ENCODE data around the gene HAS3.
A peak's percentile ranks its signal among the peaks of the same experiment; 100 is the strongest.
"Not testable (repeated sequence)": the region's sequence is repeated elsewhere in the genome, so short reads cannot be mapped to it uniquely, and the experiment has no call there.

HAS3 gene

DNA sequence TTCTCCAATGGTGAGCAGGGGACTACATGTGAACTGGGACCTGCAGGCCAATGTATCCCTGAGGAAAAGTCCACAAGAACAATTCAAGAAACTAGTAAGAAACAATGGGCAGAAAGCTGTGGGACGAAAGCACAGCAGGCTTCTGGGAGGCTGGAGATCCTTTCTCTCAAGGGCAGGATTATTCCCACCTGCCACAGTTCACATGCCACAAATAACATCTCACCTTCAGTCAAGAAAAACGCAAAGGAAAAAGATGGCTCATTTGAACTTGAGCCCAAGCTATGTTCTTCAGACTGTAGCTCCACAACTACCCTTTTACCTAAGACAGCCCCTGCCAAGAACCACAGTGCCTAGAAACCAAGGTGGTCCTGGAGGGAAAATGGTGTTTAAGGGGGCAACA is 13.0 kb downstream of the HAS3 start:
- H3K9me3 ChIP-seq (ENCODE audit: control insufficient read depth, low read length): no peaks in the 10 kb centered on the region
- no peak overlapping the region for H3K4me2 ChIP-seq (ENCODE audit: low read length)
- no peak overlapping the region for H2AFZ ChIP-seq
- no peak overlapping the region for H3K4me3 ChIP-seq (ENCODE audit: low read depth, low read length)
- no peaks in the 10 kb centered on the region for H3K36me3 ChIP-seq (ENCODE audit: control insufficient read depth, insufficient read depth, low read length)
- H3K4me1 ChIP-seq: peaks cover 11% of the 10 kb centered on the region
- TF ChIP-seq, protein P1, sequence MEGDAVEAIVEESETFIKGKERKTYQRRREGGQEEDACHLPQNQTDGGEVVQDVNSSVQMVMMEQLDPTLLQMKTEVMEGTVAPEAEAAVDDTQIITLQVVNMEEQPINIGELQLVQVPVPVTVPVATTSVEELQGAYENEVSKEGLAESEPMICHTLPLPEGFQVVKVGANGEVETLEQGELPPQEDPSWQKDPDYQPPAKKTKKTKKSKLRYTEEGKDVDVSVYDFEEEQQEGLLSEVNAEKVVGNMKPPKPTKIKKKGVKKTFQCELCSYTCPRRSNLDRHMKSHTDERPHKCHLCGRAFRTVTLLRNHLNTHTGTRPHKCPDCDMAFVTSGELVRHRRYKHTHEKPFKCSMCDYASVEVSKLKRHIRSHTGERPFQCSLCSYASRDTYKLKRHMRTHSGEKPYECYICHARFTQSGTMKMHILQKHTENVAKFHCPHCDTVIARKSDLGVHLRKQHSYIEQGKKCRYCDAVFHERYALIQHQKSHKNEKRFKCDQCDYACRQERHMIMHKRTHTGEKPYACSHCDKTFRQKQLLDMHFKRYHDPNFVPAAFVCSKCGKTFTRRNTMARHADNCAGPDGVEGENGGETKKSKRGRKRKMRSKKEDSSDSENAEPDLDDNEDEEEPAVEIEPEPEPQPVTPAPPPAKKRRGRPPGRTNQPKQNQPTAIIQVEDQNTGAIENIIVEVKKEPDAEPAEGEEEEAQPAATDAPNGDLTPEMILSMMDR (IDR thresholded peaks at IDR 0.05): no peak
- H3K27ac ChIP-seq: no peak overlapping the region
- H3K79me2 ChIP-seq: peaks cover 12% of the 10 kb centered on the region
- H3K27me3 ChIP-seq (ENCODE audit: control insufficient read depth, insufficient read depth, low read length): no peaks in the 10 kb centered on the region
- H3K9ac ChIP-seq: no peak overlapping the region

- Histone ChIP-seq H3K27me3 (ENCODE audit: control insufficient read depth, insufficient read depth, low read length) (no peaks in the 10 kb centered on the region), H3K9ac (no peak overlapping the region), H3K4me1 (peaks cover 11% of the 10 kb centered on the region), H2AFZ (no peak overlapping the region), H3K4me3 (ENCODE audit: low read depth, low read length) (no peak overlapping the region), H3K79me2 (peaks cover 12% of the 10 kb centered on the region), H3K27ac (no peak overlapping the region), H3K36me3 (ENCODE audit: control insufficient read depth, insufficient read depth, low read length) (no peaks in the 10 kb centered on the region), H3K4me2 (ENCODE audit: low read length) (no peak overlapping the region), H3K9me3 (ENCODE audit: control insufficient read depth, low read length) (no peaks in the 10 kb centered on the region)
- TF ChIP-seq, protein P1 (IDR thresholded peaks at IDR 0.05): no peak
These were observed 13.5 kb downstream of the HAS3 start for GRCh38 chr16:69118994-69119393.

DNA sequence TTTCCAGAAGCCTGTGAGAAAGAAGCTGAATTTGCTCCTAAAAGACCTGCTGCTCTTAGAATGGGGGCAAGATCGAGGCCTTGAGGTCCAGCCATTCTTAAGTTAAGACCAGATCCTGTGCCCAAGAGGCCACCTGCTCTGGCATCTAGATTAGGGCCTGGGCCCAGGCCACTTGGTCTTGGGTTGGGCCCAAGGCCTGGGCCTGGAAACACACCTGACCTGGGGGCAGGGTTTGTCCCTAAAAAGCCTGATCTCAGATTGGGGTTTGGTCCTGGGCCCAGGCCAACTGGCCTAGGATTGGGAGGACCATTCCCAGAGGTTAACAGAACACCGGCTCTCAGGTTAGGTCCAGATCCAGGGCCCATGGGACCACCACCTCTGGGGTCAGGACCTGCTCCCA is 14.1 kb downstream of the HAS3 start:
- Histone ChIP-seq H3K27ac (no peak overlapping the region), H2AFZ (no peak overlapping the region), H3K36me3 (ENCODE audit: control insufficient read depth, insufficient read depth, low read length) (no peaks in the 10 kb centered on the region), H3K4me3 (ENCODE audit: low read depth, low read length) (no peak overlapping the region), H3K79me2 (peaks cover 10% of the 10 kb centered on the region), H3K27me3 (ENCODE audit: control insufficient read depth, insufficient read depth, low read length) (no peaks in the 10 kb centered on the region), H3K4me2 (ENCODE audit: low read length) (no peak overlapping the region), H3K4me1 (peaks cover 11% of the 10 kb centered on the region), H3K9ac (no peak overlapping the region), H3K9me3 (ENCODE audit: control insufficient read depth, low read length) (no peaks in the 10 kb centered on the region)
- TF ChIP-seq, protein P1 (IDR thresholded peaks at IDR 0.05): no peak

- Histone ChIP-seq H3K27ac (no peak overlapping the region), H3K4me3 (ENCODE audit: low read depth, low read length) (no peak overlapping the region), H2AFZ (no peak overlapping the region), H3K9ac (no peak overlapping the region), H3K9me3 (ENCODE audit: control insufficient read depth, low read length) (no peaks in the 10 kb centered on the region), H3K79me2 (peaks cover 10% of the 10 kb centered on the region), H3K4me1 (peaks cover 11% of the 10 kb centered on the region), H3K4me2 (ENCODE audit: low read length) (no peak overlapping the region), H3K36me3 (ENCODE audit: control insufficient read depth, insufficient read depth, low read length) (no peaks in the 10 kb centered on the region), H3K27me3 (ENCODE audit: control insufficient read depth, insufficient read depth, low read length) (no peaks in the 10 kb centered on the region)
- TF ChIP-seq, protein P1 (IDR thresholded peaks at IDR 0.05): no peak
These were observed 14.7 kb downstream of the HAS3 start for GRCh38 chr16:69120096-69120664.

DNA sequence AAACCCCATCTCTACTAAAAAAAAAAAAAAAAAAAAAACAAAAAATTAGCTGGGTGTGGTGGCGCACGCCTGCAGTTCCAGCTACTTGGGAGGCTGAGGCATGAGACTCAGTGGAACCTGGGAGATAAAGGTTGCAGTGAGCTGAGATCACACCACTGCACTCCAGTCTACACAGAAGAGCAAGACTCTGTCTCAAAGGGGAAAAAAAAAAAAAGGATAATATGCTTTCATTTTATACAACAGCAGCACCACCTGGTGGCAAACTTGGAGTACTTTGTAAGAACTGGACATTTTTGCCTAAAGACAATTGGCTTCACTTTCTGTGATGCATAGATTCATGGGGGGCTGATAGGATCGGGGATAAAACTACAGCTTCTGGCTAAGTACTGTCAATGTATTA is 18.5 kb downstream of the HAS3 start:
- H3K36me3 ChIP-seq (ENCODE audit: control insufficient read depth, insufficient read depth, low read length): no peaks in the 10 kb centered on the region
- H2AFZ ChIP-seq: no peak overlapping the region
- TF ChIP-seq, protein P1 (IDR thresholded peaks at IDR 0.05): peak; percentile 78
- no peak overlapping the region for H3K9ac ChIP-seq
- no peak overlapping the region for H3K4me2 ChIP-seq (ENCODE audit: low read length)
- no peaks in the 10 kb centered on the region for H3K27me3 ChIP-seq (ENCODE audit: control insufficient read depth, insufficient read depth, low read length)
- H3K4me3 ChIP-seq (ENCODE audit: low read depth, low read length): no peak overlapping the region
- no peaks in the 10 kb centered on the region for H3K4me1 ChIP-seq
- no peaks in the 10 kb centered on the region for H3K9me3 ChIP-seq (ENCODE audit: control insufficient read depth, low read length)
- H3K79me2 ChIP-seq: peaks cover 14% of the 10 kb centered on the region
- no peak overlapping the region for H3K27ac ChIP-seq

DNA sequence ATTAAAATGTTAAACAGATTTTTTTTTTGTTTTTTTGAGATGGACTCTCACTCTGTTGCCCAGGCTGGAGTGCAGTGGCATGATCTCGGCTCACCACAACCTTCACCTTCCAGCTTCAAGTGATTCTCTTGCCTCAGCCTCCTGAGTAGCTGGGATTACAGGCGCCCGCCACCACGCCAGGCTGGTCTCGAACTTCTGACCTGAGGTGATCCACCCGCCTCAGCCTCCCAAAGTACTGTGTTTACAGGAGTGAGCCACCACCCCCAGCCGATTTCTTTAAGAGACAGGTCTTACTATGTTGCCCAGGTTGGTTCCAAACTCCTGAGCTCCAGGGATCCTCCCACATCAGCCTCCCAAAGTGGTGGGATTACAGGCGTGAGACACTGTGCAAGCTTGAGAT is 19.0 kb downstream of the HAS3 start:
- not testable (repeated sequence) for H3K9ac ChIP-seq; H3K4me1 ChIP-seq; H3K9me3 ChIP-seq (ENCODE audit: control insufficient read depth, low read length); H3K27ac ChIP-seq; H3K27me3 ChIP-seq (ENCODE audit: control insufficient read depth, insufficient read depth, low read length); H2AFZ ChIP-seq; H3K4me3 ChIP-seq (ENCODE audit: low read depth, low read length); H3K36me3 ChIP-seq (ENCODE audit: control insufficient read depth, insufficient read depth, low read length); H3K4me2 ChIP-seq (ENCODE audit: low read length)
- peaks cover 12% of the 10 kb centered on the region for H3K79me2 ChIP-seq

GRCh38 chr16:69124961-69125360 is 19.5 kb downstream of the HAS3 start:
- not testable (repeated sequence) for H3K9ac ChIP-seq; H3K9me3 ChIP-seq (ENCODE audit: control insufficient read depth, low read length); H3K36me3 ChIP-seq (ENCODE audit: control insufficient read depth, insufficient read depth, low read length); H3K4me3 ChIP-seq (ENCODE audit: low read depth, low read length); H3K27ac ChIP-seq; H3K4me2 ChIP-seq (ENCODE audit: low read length); H3K27me3 ChIP-seq (ENCODE audit: control insufficient read depth, insufficient read depth, low read length); H3K4me1 ChIP-seq; H2AFZ ChIP-seq
- H3K79me2 ChIP-seq: peaks cover 16% of the 10 kb centered on the region
